Immature natural killer cell (primary cell): ENCODE measurements around the gene CSMD2. TPM values are rescaled to one million over a fixed set of nuclear protein-coding genes. Genes with fewer than 3 reads are reported as not detected.

Experiments
- DNase-seq, 3 donors: peaks; one replicate each; pipeline ENCODE4 v3.0.0; 2022; ENCODE audit warnings: mixed read lengths in 1 of 3
- H3K27ac Mint-ChIP-seq, 6 donors: one replicate each; pipeline ENCODE4 v1.8.0; 2020; ENCODE audit warnings: mixed read lengths in 6 of 6, mild to moderate bottlenecking in 5 of 6, inconsistent platforms in 4 of 6, moderate library complexity in 3 of 6
- H3K27me3 Mint-ChIP-seq, 3 donors: one replicate each; pipeline ENCODE4 v1.8.0; 2020 to 2021; ENCODE audit warnings: low read depth in 3 of 3, mild to moderate bottlenecking in 3 of 3, mixed read lengths in 3 of 3, moderate library complexity in 3 of 3, inconsistent platforms in 1 of 3
- H3K36me3 Mint-ChIP-seq, 3 donors: one replicate each; pipeline ENCODE4 v1.8.0; 2020; ENCODE audit warnings: mixed read lengths in 3 of 3, inconsistent platforms in 2 of 3, mild to moderate bottlenecking in 2 of 3
- H3K4me1 Mint-ChIP-seq, 2 donors: one replicate each; pipeline ENCODE4 v1.8.0; 2020; ENCODE audit warnings: inconsistent platforms in 2 of 2, mild to moderate bottlenecking in 2 of 2, mixed read lengths in 2 of 2, moderate library complexity in 1 of 2
- H3K4me3 Mint-ChIP-seq, 5 donors: one replicate each; pipeline ENCODE4 v1.8.0; 2020; ENCODE audit warnings: mild to moderate bottlenecking in 5 of 5, mixed read lengths in 5 of 5, inconsistent platforms in 3 of 5, moderate library complexity in 3 of 5
- H3K9me3 Mint-ChIP-seq, 6 donors: one replicate each; pipeline ENCODE4 v1.8.0; 2020; ENCODE audit warnings: mild to moderate bottlenecking in 6 of 6, mixed read lengths in 6 of 6, inconsistent platforms in 4 of 6, moderate library complexity in 3 of 6
- polyA plus RNA-seq, 3 donors: library from polyadenylated mRNA; unstranded; fragments of 300-500 nt; fragmentation: Illumina TruSeq; gene quantifications; one replicate each; pipeline ENCODE4 v1.2.3, GENCODE V29; 2021

CSMD2 gene
- polyA plus RNA-seq, 3 donors from 2014 or later, result not detected

- Mint-ChIP-seq H3K9me3 (peaks cover 3 to 21% (median 16%) of the 10 kb centered on the region in 6 donors), H3K4me3 (no peak overlapping the region), H3K27ac (no peak overlapping the region), H3K4me1 (no peaks in the 10 kb centered on the region), H3K36me3 (peaks cover 0 to 8% (median 0%) of the 10 kb centered on the region in 3 donors), H3K27me3 (peaks cover 3 to 15% (median 4%) of the 10 kb centered on the region in 3 donors)
- DNase-seq, result no peak
Observed at GRCh38 chr1:33810571-33810970, 354.5 kb downstream of the CSMD2 start.

GRCh38 chr1:33805988-33806387 is 359.0 kb downstream of the CSMD2 start:
- peaks cover 0 to 8% (median 0%) of the 10 kb centered on the region in 3 donors for H3K36me3 Mint-ChIP-seq
- DNase-seq, result no peak
- H3K9me3 Mint-ChIP-seq, result peaks cover 3 to 21% (median 16%) of the 10 kb centered on the region in 6 donors

GRCh38 chr1:33802268-33802667 is 362.8 kb downstream of the CSMD2 start:
- no peak for DNase-seq
- Mint-ChIP-seq H3K36me3 (no peaks in the 10 kb centered on the region), H3K4me3 (no peak overlapping the region), H3K4me1 (no peaks in the 10 kb centered on the region), H3K27me3 (peaks cover 0 to 11% (median 7%) of the 10 kb centered on the region in 3 donors), H3K27ac (no peak overlapping the region), H3K9me3 (peaks cover 2 to 10% (median 7%) of the 10 kb centered on the region in 6 donors)

More at GRCh38 chr1:33805988-33806387, 359.0 kb downstream of the CSMD2 start:
- H3K4me3 Mint-ChIP-seq, result no peak overlapping the region
- no peaks in the 10 kb centered on the region for H3K4me1 Mint-ChIP-seq
- H3K27ac Mint-ChIP-seq, result no peak overlapping the region
- H3K27me3 Mint-ChIP-seq, result peaks cover 1 to 11% (median 4%) of the 10 kb centered on the region in 3 donors

GRCh38 chr1:33797849-33798248 is 367.2 kb downstream of the CSMD2 start:
- H3K9me3 Mint-ChIP-seq, result peaks cover 5 to 25% (median 16%) of the 10 kb centered on the region in 6 donors
- no peaks in the 10 kb centered on the region for H3K4me1 Mint-ChIP-seq
- no peak overlapping the region for H3K4me3 Mint-ChIP-seq
- peaks cover 0 to 10% (median 3%) of the 10 kb centered on the region in 3 donors for H3K36me3 Mint-ChIP-seq
- no peak overlapping the region for H3K27ac Mint-ChIP-seq
- DNase-seq, result no peak
- H3K27me3 Mint-ChIP-seq, result peaks cover 0 to 15% (median 7%) of the 10 kb centered on the region in 3 donors

- no peak for DNase-seq
- H3K36me3 Mint-ChIP-seq, result peaks cover 0 to 10% (median 3%) of the 10 kb centered on the region in 3 donors
- H3K27me3 Mint-ChIP-seq, result peaks cover 0 to 13% (median 3%) of the 10 kb centered on the region in 3 donors
- no peak overlapping the region for H3K27ac Mint-ChIP-seq
- peaks cover 0 to 5% of the 10 kb centered on the region in 2 donors for H3K4me1 Mint-ChIP-seq
- no peak overlapping the region for H3K4me3 Mint-ChIP-seq
- H3K9me3 Mint-ChIP-seq, result peaks cover 5 to 18% (median 11%) of the 10 kb centered on the region in 6 donors
Observed at GRCh38 chr1:33792651-33793050, 372.4 kb downstream of the CSMD2 start.

GRCh38 chr1:33792216-33792615 is 372.8 kb downstream of the CSMD2 start:
- Mint-ChIP-seq H3K36me3 (peaks cover 0 to 10% (median 3%) of the 10 kb centered on the region in 3 donors), H3K27me3 (peaks cover 0 to 13% (median 3%) of the 10 kb centered on the region in 3 donors), H3K27ac (no peak overlapping the region), H3K9me3 (peaks cover 4 to 15% (median 9%) of the 10 kb centered on the region in 6 donors), H3K4me1 (peaks cover 0 to 5% of the 10 kb centered on the region in 2 donors), H3K4me3 (no peak overlapping the region)
- DNase-seq, result no peak

GRCh38 chr1:33791251-33791650 is 373.8 kb downstream of the CSMD2 start:
- H3K4me3 Mint-ChIP-seq, result no peak overlapping the region

GRCh38 chr1:33790577-33790976 is 374.5 kb downstream of the CSMD2 start:
- Mint-ChIP-seq H3K27me3 (peaks cover 0 to 10% (median 1%) of the 10 kb centered on the region in 3 donors), H3K9me3 (peaks cover 0 to 2% (median 0%) of the 10 kb centered on the region in 6 donors), H3K27ac (no peak overlapping the region), H3K36me3 (peaks cover 0 to 10% (median 0%) of the 10 kb centered on the region in 3 donors), H3K4me1 (peaks cover 0 to 5% of the 10 kb centered on the region in 2 donors), H3K4me3 (no peak overlapping the region)
- DNase-seq, result no peak

More at GRCh38 chr1:33791251-33791650, 373.8 kb downstream of the CSMD2 start:
- Mint-ChIP-seq H3K36me3 (peaks cover 0 to 10% (median 0%) of the 10 kb centered on the region in 3 donors), H3K4me1 (peaks cover 0 to 5% of the 10 kb centered on the region in 2 donors), H3K9me3 (peaks cover 0 to 5% (median 3%) of the 10 kb centered on the region in 6 donors), H3K27me3 (peaks cover 0 to 10% (median 3%) of the 10 kb centered on the region in 3 donors), H3K27ac (no peak overlapping the region)
- DNase-seq, result no peak

- H3K4me3 Mint-ChIP-seq, result no peak overlapping the region
- H3K27ac Mint-ChIP-seq, result no peak overlapping the region
- no peaks in the 10 kb centered on the region for H3K4me1 Mint-ChIP-seq
- H3K9me3 Mint-ChIP-seq, result no peaks in the 10 kb centered on the region
- peaks cover 0 to 6% (median 4%) of the 10 kb centered on the region in 3 donors for H3K27me3 Mint-ChIP-seq
- no peaks in the 10 kb centered on the region for H3K36me3 Mint-ChIP-seq
- no peak for DNase-seq
Observed at GRCh38 chr1:33784876-33785275, 380.2 kb downstream of the CSMD2 start.

- H3K27ac Mint-ChIP-seq, result no peak overlapping the region
- H3K4me1 Mint-ChIP-seq, result no peaks in the 10 kb centered on the region
- no peak overlapping the region for H3K4me3 Mint-ChIP-seq
- no peak for DNase-seq
- H3K9me3 Mint-ChIP-seq, result no peaks in the 10 kb centered on the region
- H3K27me3 Mint-ChIP-seq, result peaks cover 0 to 6% (median 4%) of the 10 kb centered on the region in 3 donors
- H3K36me3 Mint-ChIP-seq, result no peaks in the 10 kb centered on the region
Observed at GRCh38 chr1:33782776-33783175, 382.3 kb downstream of the CSMD2 start.

- Mint-ChIP-seq H3K36me3 (no peaks in the 10 kb centered on the region), H3K27me3 (peaks cover 0 to 6% (median 4%) of the 10 kb centered on the region in 3 donors), H3K4me1 (no peaks in the 10 kb centered on the region), H3K9me3 (no peaks in the 10 kb centered on the region), H3K4me3 (no peak overlapping the region), H3K27ac (no peak overlapping the region)
- DNase-seq, result no peak
Observed at GRCh38 chr1:33781652-33782051, 383.4 kb downstream of the CSMD2 start.

- DNase-seq, result no peak
- Mint-ChIP-seq H3K4me1 (no peaks in the 10 kb centered on the region), H3K27ac (no peak overlapping the region), H3K9me3 (no peaks in the 10 kb centered on the region), H3K4me3 (no peak overlapping the region), H3K27me3 (peaks cover 0 to 4% (median 0%) of the 10 kb centered on the region in 3 donors), H3K36me3 (no peaks in the 10 kb centered on the region)
Observed at GRCh38 chr1:33777337-33777736, 387.7 kb downstream of the CSMD2 start.

- Mint-ChIP-seq H3K27ac (no peak overlapping the region), H3K27me3 (peaks cover 0 to 11% (median 5%) of the 10 kb centered on the region in 3 donors), H3K9me3 (no peaks in the 10 kb centered on the region), H3K36me3 (no peaks in the 10 kb centered on the region), H3K4me3 (no peak overlapping the region), H3K4me1 (no peaks in the 10 kb centered on the region)
- no peak for DNase-seq
Observed at GRCh38 chr1:33768821-33769220, 396.2 kb downstream of the CSMD2 start.

- Mint-ChIP-seq H3K4me3 (no peak overlapping the region), H3K9me3 (no peaks in the 10 kb centered on the region), H3K27ac (no peak overlapping the region), H3K27me3 (peaks cover 0 to 11% (median 5%) of the 10 kb centered on the region in 3 donors), H3K4me1 (no peaks in the 10 kb centered on the region), H3K36me3 (no peaks in the 10 kb centered on the region)
- DNase-seq, result no peak
Observed at GRCh38 chr1:33768106-33768505, 396.9 kb downstream of the CSMD2 start.

GRCh38 chr1:33764149-33764548 is 400.9 kb downstream of the CSMD2 start:
- no peak for DNase-seq
- no peaks in the 10 kb centered on the region for H3K36me3 Mint-ChIP-seq
- peaks cover 0 to 12% (median 1%) of the 10 kb centered on the region in 3 donors for H3K27me3 Mint-ChIP-seq
- no peaks in the 10 kb centered on the region for H3K4me1 Mint-ChIP-seq
- no peak overlapping the region for H3K27ac Mint-ChIP-seq
- H3K4me3 Mint-ChIP-seq, result no peak overlapping the region
- no peaks in the 10 kb centered on the region for H3K9me3 Mint-ChIP-seq
